ENCODE measurements around the gene LRRTM1. TPM values are rescaled to one million over a fixed set of nuclear protein-coding genes. Genes with fewer than 3 reads are reported as not detected.

The LRRTM1 gene
- total and polyA plus RNA-seq, 2 of the 4 experiments (the other 2 are of a cell fraction), result not detected

GRCh38 chr2:80311304-80311703 lies 6.8 kb upstream of the LRRTM1 start:
- no peak for DNase-seq
- H3K18ac ChIP-seq (ENCODE audit: low read depth, low read length), result no peak overlapping the region
- H3K56ac ChIP-seq (ENCODE audit: extremely low read depth, insufficient read depth, low read length), result no peak overlapping the region
- TF ChIP-seq RAD21 (IDR thresholded peaks at IDR 0.05; ENCODE audit: low read length) (no peak), MAZ (IDR thresholded peaks at IDR 0.05; ENCODE audit: borderline replicate concordance, low read depth, low read length) (no peak), RFX5 (IDR thresholded peaks at IDR 0.05; ENCODE audit: low read depth, low read length) (no peak), FOS (IDR thresholded peaks at IDR 0.05; ENCODE audit: low read depth, low read length) (no peak), CTCF (conservative IDR thresholded peaks at IDR 0.05; ENCODE audit: low read depth, low read length) (no peak), SMC3 (IDR thresholded peaks at IDR 0.05; ENCODE audit: low read depth, low read length) (no peak), NFE2L2 (IDR thresholded peaks at IDR 0.05; ENCODE audit: low read depth, low read length) (no peak)
- TF ChIP-seq, protein P1, sequence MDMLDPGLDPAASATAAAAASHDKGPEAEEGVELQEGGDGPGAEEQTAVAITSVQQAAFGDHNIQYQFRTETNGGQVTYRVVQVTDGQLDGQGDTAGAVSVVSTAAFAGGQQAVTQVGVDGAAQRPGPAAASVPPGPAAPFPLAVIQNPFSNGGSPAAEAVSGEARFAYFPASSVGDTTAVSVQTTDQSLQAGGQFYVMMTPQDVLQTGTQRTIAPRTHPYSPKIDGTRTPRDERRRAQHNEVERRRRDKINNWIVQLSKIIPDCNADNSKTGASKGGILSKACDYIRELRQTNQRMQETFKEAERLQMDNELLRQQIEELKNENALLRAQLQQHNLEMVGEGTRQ (IDR thresholded peaks at IDR 0.05; ENCODE audit: low read depth, low read length), result no peak
- H3K9me1 ChIP-seq (ENCODE audit: insufficient read depth, low read length), result no peaks in the 10 kb centered on the region
- CTCF ChIA-PET, result no interaction called here
- H4K20me1 ChIP-seq (ENCODE audit: insufficient read depth, low read length), result no peaks in the 10 kb centered on the region
- no peak overlapping the region for H4K5ac ChIP-seq (ENCODE audit: low read depth, low read length)
- no peaks in the 10 kb centered on the region for H3K9me3 ChIP-seq (ENCODE audit: control insufficient read depth, insufficient read depth, low read length)
- in situ Hi-C loops (cut with MboI; ENCODE audit: low sequenced_read_pairs), result no loop called here
- no peak overlapping the region for H4K8ac ChIP-seq (ENCODE audit: low read depth in 2 of 2, low read length in 2 of 2)
- intact Hi-C loops (cut with micrococcal nuclease), result no loop called here
- no peak for ATAC-seq (ENCODE audit: low read depth)
- no peaks in the 10 kb centered on the region for H3K4me1 ChIP-seq (ENCODE audit: control insufficient read depth, insufficient read depth, low read length)
- H2AK9ac ChIP-seq (replicated peaks; ENCODE audit: low read depth, low read length, poor library complexity), result no peak overlapping the region
- 0% methylated on average over 1 of the region's 3 CpGs; no CpG with 5 or more reads in 1 of the 2 experiments for WGBS, 2 experiments (ENCODE audit: extremely low coverage in 2 of 2, insufficient read length in 1 of 2)
- no peak overlapping the region for H2BK15ac ChIP-seq (ENCODE audit: low read depth, low read length)
- POLR2A ChIA-PET (ENCODE audit: unreplicated experiment), result no interaction called here
- no peaks in the 10 kb centered on the region; the same call in 1 of the 2 replicates for H3K27me3 ChIP-seq (ENCODE audit: control insufficient read depth, insufficient read depth, low read length)
- H3K4ac ChIP-seq (ENCODE audit: low read depth, low read length), result no peak overlapping the region
- no peak overlapping the region for H3K23ac ChIP-seq (ENCODE audit: low read depth, low read length)
- no peak overlapping the region for H2BK120ac ChIP-seq (ENCODE audit: low read depth, low read length)
- H3K9ac ChIP-seq (ENCODE audit: low read depth, low read length), result no peak overlapping the region
- no peak overlapping the region for H3K4me2 ChIP-seq (ENCODE audit: low read depth, low read length)
- no peak overlapping the region for H2BK20ac ChIP-seq (ENCODE audit: low read depth, low read length)
- no peaks in the 10 kb centered on the region for H3K79me1 ChIP-seq (ENCODE audit: low read depth in 1 of 2, low read length in 2 of 2)
- no peak overlapping the region for H2BK5ac ChIP-seq (ENCODE audit: low read depth, low read length, poor library complexity, severe bottlenecking)
- no peak overlapping the region for H3K27ac ChIP-seq (ENCODE audit: insufficient read depth, low read length)
- no peak overlapping the region for H2AK5ac ChIP-seq (ENCODE audit: low read depth, low read length)
- no peak overlapping the region for H4K91ac ChIP-seq (ENCODE audit: insufficient read depth, low read depth, low read length)
- no peak overlapping the region for H2AFZ ChIP-seq (replicated peaks; ENCODE audit: low read length, poor library complexity)
- H3K4me3 ChIP-seq (ENCODE audit: insufficient read depth, low read depth, low read length), result no peak overlapping the region
- H3K14ac ChIP-seq (replicated peaks; ENCODE audit: low read depth, low read length), result no peak overlapping the region
- no TSS peak for BruUV-seq (replicated peaks)
- H3K36me3 ChIP-seq (ENCODE audit: control insufficient read depth, insufficient read depth, low read length), result no peaks in the 10 kb centered on the region
- dilution Hi-C loops (cut with HindIII; ENCODE audit: low sequenced_read_pairs, unreplicated experiment), result no loop called here

Measured in IMR-90 (cell line).